Endothelial cell of umbilical vein (primary cell): ENCODE data around the gene TTK. TPM values are rescaled to one million over a fixed set of nuclear protein-coding genes. Genes with fewer than 3 reads are reported as not detected.

Source experiments
- BruUV-seq: library from RNA; stranded (reverse); fragments of 400-500 nt; replicated peaks from 2 replicates; lab custom pipeline; 2021; lab: Mats Ljungman, UMichigan
- CTCF ChIA-PET: fragments of 300-600, 350-600 bp; sonication (Branson Sonifier 250); formaldehyde crosslinking; loops from one replicate; lab custom pipeline; 2021; ENCODE audit warnings: antibody characterized with exemption, inconsistent platforms; lab: Charles Lee
- POLR2A ChIA-PET: fragments of 300-600, 350-600 bp; sonication (Branson Sonifier 250); formaldehyde crosslinking; loops from one replicate; lab custom pipeline; 2021; ENCODE audit warnings: antibody characterized with exemption, inconsistent platforms; lab: Charles Lee
- DNase-seq: peaks from one replicate; pipeline ENCODE4 v3.0.0-alpha.2; 2011; ENCODE audit warnings: low read depth, low spot score
- FAIRE-seq: peaks from 2 replicates; lab custom pipeline; 2011; peaks lifted over from hg19 to GRCh38; lab: Jason Lieb, UNC
- H2AFZ ChIP-seq: 2 replicates; pipeline ENCODE4 v1.6.0; 2012; ENCODE audit warnings: low read depth, low read length, control low read depth, inconsistent platforms
- H3K27ac ChIP-seq: 2 replicates; pipeline ENCODE4 v1.5.1; 2011; ENCODE audit warnings: low read depth, mild to moderate bottlenecking, control low read depth, low read length, moderate library complexity; ENCODE audit not compliant: insufficient read depth
- H3K27me3 ChIP-seq, 2 experiments: 2 replicates each; pipeline versions ENCODE4 v1.6.0 to v1.6.1; 2011; ENCODE audit warnings: low read length in 2 of 2, mixed read lengths in 1 of 2; ENCODE audit not compliant: control insufficient read depth in 2 of 2, insufficient read depth in 2 of 2
- H3K36me3 ChIP-seq, 2 experiments: 2 replicates in 1 of 2; 3 replicates in 1 of 2; pipeline ENCODE4 v1.5.1; 2011; ENCODE audit warnings: low read length in 2 of 2, mild to moderate bottlenecking in 1 of 2, moderate library complexity in 1 of 2; ENCODE audit not compliant: control insufficient read depth in 2 of 2, insufficient read depth in 2 of 2; ENCODE audit errors: extremely low read depth in 1 of 2
- H3K4me1 ChIP-seq: 3 replicates; pipeline ENCODE4 v1.5.1; 2011; ENCODE audit warnings: mild to moderate bottlenecking, low read length; ENCODE audit not compliant: control insufficient read depth, insufficient read depth; ENCODE audit errors: extremely low read depth
- H3K4me2 ChIP-seq: 2 replicates; pipeline ENCODE4 v1.6.1; 2011; ENCODE audit warnings: low read length, control low read depth, mixed read lengths; ENCODE audit not compliant: insufficient read depth
- H3K4me3 ChIP-seq, 3 experiments: fragments of 200-600 bp in 1 of 3; sonication (generic), shearing (Covaris generic) in 1 of 3; replicated peaks in 1 of 3; 2 replicates each; pipeline ENCODE4 v1.5.1; 2011 to 2016; ENCODE audit warnings: control low read depth in 3 of 3, low read length in 3 of 3, mild to moderate bottlenecking in 2 of 3, inconsistent platforms in 1 of 3, low read depth in 1 of 3, moderate library complexity in 1 of 3; ENCODE audit not compliant: insufficient read depth in 1 of 3
- H3K79me2 ChIP-seq: 2 replicates; pipeline ENCODE4 v1.6.0; 2012; ENCODE audit warnings: low read length, inconsistent platforms; ENCODE audit not compliant: control insufficient read depth, insufficient read depth
- H3K9ac ChIP-seq: replicated peaks from 2 replicates; pipeline ENCODE3; 2011; ENCODE audit warnings: low read length, control low read depth; ENCODE audit not compliant: insufficient read depth; ENCODE audit errors: extremely low read depth
- H3K9me1 ChIP-seq: replicated peaks from 3 replicates; pipeline ENCODE4 v1.6.0; 2011; ENCODE audit warnings: mild to moderate bottlenecking, low read length; ENCODE audit not compliant: control insufficient read depth, insufficient read depth; ENCODE audit errors: extremely low read depth
- H3K9me3 ChIP-seq: replicated peaks from 2 replicates; pipeline ENCODE4 v1.5.1; 2012; ENCODE audit warnings: low read length, inconsistent platforms; ENCODE audit not compliant: control insufficient read depth, insufficient read depth
- H4K20me1 ChIP-seq: replicated peaks from 2 replicates; pipeline ENCODE3; 2011; ENCODE audit warnings: mild to moderate bottlenecking, low read length; ENCODE audit not compliant: control insufficient read depth, insufficient read depth; ENCODE audit errors: extremely low read depth
- EZH2 ChIP-seq: IDR thresholded peaks from 2 replicates; pipeline ENCODE4 v1.6.1; 2012; ENCODE audit warnings: borderline replicate concordance, low read depth, mild to moderate bottlenecking, moderate library complexity, low read length, inconsistent platforms; ENCODE audit not compliant: severe bottlenecking
- GATA2 ChIP-seq: IDR thresholded peaks from 2 replicates; pipeline ENCODE4 v1.7.0; 2011; ENCODE audit warnings: low read depth, mild to moderate bottlenecking, moderate library complexity, mixed read lengths, low read length; ENCODE audit not compliant: insufficient read length, insufficient read depth
- JUN ChIP-seq: IDR thresholded peaks from 2 replicates; pipeline ENCODE4 v1.6.1; 2011; ENCODE audit warnings: borderline replicate concordance, low read depth; ENCODE audit not compliant: insufficient read length, insufficient read depth
- MYC ChIP-seq: IDR thresholded peaks from one replicate; pipeline ENCODE4 v1.6.1; 2011; ENCODE audit warnings: mild to moderate bottlenecking, low read depth, low read length
- POLR2A ChIP-seq: IDR thresholded peaks from 2 replicates; pipeline ENCODE4 v1.6.1; 2012; ENCODE audit warnings: low read depth, mild to moderate bottlenecking, control low read depth, low read length
- POLR2AphosphoS5 ChIP-seq: IDR thresholded peaks from 2 replicates; pipeline ENCODE4 v1.6.1; 2012; ENCODE audit warnings: low read depth, mild to moderate bottlenecking, control low read depth, low read length, moderate library complexity; ENCODE audit not compliant: insufficient read depth
- dilution Hi-C: fragments of 300-500 bp; cut with MboI; formaldehyde crosslinking; loops from one replicate; pipeline ENCODE4 v1.15.0; 2019; ENCODE audit warnings: low sequenced_read_pairs; ENCODE audit not compliant: extremely low pct_ligation_motif_present
- intact Hi-C: fragments of 100-400 bp; cut with micrococcal nuclease; formaldehyde crosslinking; loops from one replicate; pipeline ENCODE4 v1.10.0; 2022
- polyA plus RNA-seq, 4 experiments: library from polyadenylated mRNA; depleted of rRNA in 3 of 4; stranded (reverse) in 3 of 4; unstranded in 1 of 4; fragments of >200 nt; gene quantifications; 2 replicates each; pipeline versions ENCODE4 v1.2.1 to v1.2.3, GENCODE V29; 2011 to 2012; ENCODE audit warnings: missing spikeins in 1 of 4
- total RNA-seq: library from RNA; stranded (reverse); gene quantifications from 2 replicates; pipeline ENCODE4 v1.2.3, GENCODE V29; 2021
- TF ChIP-seq, protein P1 (sequence below): IDR thresholded peaks from 2 replicates; pipeline ENCODE4 v1.6.1; 2011; ENCODE audit not compliant: insufficient read depth, insufficient read length
- TF ChIP-seq, protein P2 (sequence below), 2 donors: IDR thresholded peaks; 1 replicate in 1 of 2; 2 replicates in 1 of 2; pipeline ENCODE4 v1.5.1; 2011; ENCODE audit warnings: low read length in 2 of 2, mild to moderate bottlenecking in 2 of 2, moderate library complexity in 2 of 2, control low read depth in 1 of 2, inconsistent platforms in 1 of 2, low read depth in 1 of 2; ENCODE audit not compliant: insufficient read depth in 1 of 2; ENCODE audit errors: extremely low read depth in 1 of 2

TTK gene
- total and polyA plus RNA-seq, 2 donors (not counting 3 experiments of a cell fraction or from before 2014, with no cell fraction given): 4.1 to 29.4 TPM

DNA sequence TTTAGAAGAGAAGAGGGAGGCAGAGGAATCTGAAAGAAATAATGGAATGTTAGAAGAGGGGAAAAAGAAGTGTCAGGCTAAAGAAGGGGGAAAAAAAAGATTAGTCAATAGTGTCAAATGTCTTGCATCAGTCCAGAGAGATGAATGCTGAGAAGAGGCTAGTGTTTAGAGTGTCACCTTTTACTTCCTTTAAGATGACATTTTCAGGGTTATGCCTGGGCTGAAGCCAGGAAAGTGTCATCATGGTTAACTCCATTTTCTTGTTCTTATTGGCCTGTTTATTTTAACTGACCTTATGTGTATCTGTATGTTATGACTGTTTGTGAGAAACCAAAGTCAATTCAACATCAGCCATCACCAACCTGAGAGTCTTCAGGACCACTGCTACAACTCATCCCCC lies 87.1 kb downstream of the TTK start:
- no peaks in the 10 kb centered on the region for H3K79me2 ChIP-seq
- FAIRE-seq: no peak
- H3K4me1 ChIP-seq: no peaks in the 10 kb centered on the region
- no peaks in the 10 kb centered on the region for H4K20me1 ChIP-seq
- TF ChIP-seq MYC (no peak), GATA2 (no peak), JUN (no peak), EZH2 (no peak), POLR2A (no peak), POLR2AphosphoS5 (no peak)
- TF ChIP-seq, protein P1, sequence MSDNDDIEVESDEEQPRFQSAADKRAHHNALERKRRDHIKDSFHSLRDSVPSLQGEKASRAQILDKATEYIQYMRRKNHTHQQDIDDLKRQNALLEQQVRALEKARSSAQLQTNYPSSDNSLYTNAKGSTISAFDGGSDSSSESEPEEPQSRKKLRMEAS: no peak
- TF ChIP-seq, protein P2, sequence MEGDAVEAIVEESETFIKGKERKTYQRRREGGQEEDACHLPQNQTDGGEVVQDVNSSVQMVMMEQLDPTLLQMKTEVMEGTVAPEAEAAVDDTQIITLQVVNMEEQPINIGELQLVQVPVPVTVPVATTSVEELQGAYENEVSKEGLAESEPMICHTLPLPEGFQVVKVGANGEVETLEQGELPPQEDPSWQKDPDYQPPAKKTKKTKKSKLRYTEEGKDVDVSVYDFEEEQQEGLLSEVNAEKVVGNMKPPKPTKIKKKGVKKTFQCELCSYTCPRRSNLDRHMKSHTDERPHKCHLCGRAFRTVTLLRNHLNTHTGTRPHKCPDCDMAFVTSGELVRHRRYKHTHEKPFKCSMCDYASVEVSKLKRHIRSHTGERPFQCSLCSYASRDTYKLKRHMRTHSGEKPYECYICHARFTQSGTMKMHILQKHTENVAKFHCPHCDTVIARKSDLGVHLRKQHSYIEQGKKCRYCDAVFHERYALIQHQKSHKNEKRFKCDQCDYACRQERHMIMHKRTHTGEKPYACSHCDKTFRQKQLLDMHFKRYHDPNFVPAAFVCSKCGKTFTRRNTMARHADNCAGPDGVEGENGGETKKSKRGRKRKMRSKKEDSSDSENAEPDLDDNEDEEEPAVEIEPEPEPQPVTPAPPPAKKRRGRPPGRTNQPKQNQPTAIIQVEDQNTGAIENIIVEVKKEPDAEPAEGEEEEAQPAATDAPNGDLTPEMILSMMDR (IDR thresholded peaks at IDR 0.05; ENCODE audit: extremely low read depth in 1 of 2, insufficient read depth in 1 of 2, low read depth in 1 of 2, low read length in 2 of 2): no peak
- no peak overlapping the region for H3K27ac ChIP-seq
- H3K4me3 ChIP-seq: no peak overlapping the region
- H3K27me3 ChIP-seq: peaks cover 6 to 18% of the 10 kb centered on the region in 2 experiments
- no peaks in the 10 kb centered on the region for H3K9me1 ChIP-seq
- H3K9me3 ChIP-seq: no peaks in the 10 kb centered on the region
- no peaks in the 10 kb centered on the region for H3K36me3 ChIP-seq
- CTCF ChIA-PET: interaction anchor here (0.8 to 2.7 kb wide), 5 partner anchors 9 to 222 kb away, joined by 3 to 82 read pairs (median 3); no protein-coding TSS in a partner anchor
- intact Hi-C loops: no loop called here
- no peak for DNase-seq
- H2AFZ ChIP-seq: no peak overlapping the region
- dilution Hi-C loops: no loop called here
- no TSS peak for BruUV-seq
- POLR2A ChIA-PET: no interaction called here
- H3K4me2 ChIP-seq: no peak overlapping the region
- H3K9ac ChIP-seq: no peak overlapping the region

Other genes starting within 250 kb of the TTK start
- gene ELOVL4, start 57.1 kb upstream of the TTK start, total RNA-seq: 3.3 and 4.1 TPM in 2 replicates
- gene ELOVL4, start 57.1 kb upstream of the TTK start, polyA plus RNA-seq: 0.57 and 0.98 TPM in 2 replicates
- gene BCKDHB, start 102.0 kb downstream of the TTK start, total RNA-seq: 11.5 and 12.2 TPM in 2 replicates
- 4.2 and 5.6 TPM in 2 replicates for gene BCKDHB, start 102.0 kb downstream of the TTK start, polyA plus RNA-seq